Trophoblast cell (in vitro differentiated cells and primary cell): ENCODE results near the gene PRKCE.
A peak's percentile ranks its signal among the peaks of the same experiment; 100 is the strongest.

Source experiments
- DNase-seq, 2 donors: peaks; one replicate each; pipeline ENCODE4 v3.0.0-alpha.2; 2016
- H2AFZ ChIP-seq: 2 replicates; pipeline ENCODE4 v1.6.1; 2013; ENCODE audit warnings: low read length, moderate library complexity, mild to moderate bottlenecking; ENCODE audit not compliant: insufficient read depth, poor library complexity
- H2AK5ac ChIP-seq: 2 replicates; pipeline ENCODE4 v1.6.1; 2013; ENCODE audit warnings: mild to moderate bottlenecking, low read length
- H2BK120ac ChIP-seq: 2 replicates; pipeline ENCODE4 v1.6.1; 2013; ENCODE audit warnings: low read length, mild to moderate bottlenecking, moderate library complexity; ENCODE audit not compliant: insufficient read depth, poor library complexity
- H2BK12ac ChIP-seq: 2 replicates; pipeline ENCODE4 v1.6.1; 2013; ENCODE audit warnings: mild to moderate bottlenecking, low read length, moderate library complexity
- H2BK5ac ChIP-seq: 2 replicates; pipeline ENCODE4 v1.6.1; 2013; ENCODE audit warnings: low read length, low read depth, moderate library complexity, mild to moderate bottlenecking; ENCODE audit not compliant: poor library complexity
- H3K14ac ChIP-seq: 2 replicates; pipeline ENCODE4 v1.6.1; 2013; ENCODE audit warnings: mild to moderate bottlenecking, low read length
- H3K18ac ChIP-seq: 2 replicates; pipeline ENCODE4 v1.6.1; 2013; ENCODE audit warnings: mild to moderate bottlenecking, low read length
- H3K23ac ChIP-seq: 2 replicates; pipeline ENCODE4 v1.6.1; 2013; ENCODE audit warnings: low read length
- H3K27ac ChIP-seq: 2 replicates; pipeline ENCODE4 v1.5.1; 2013; ENCODE audit warnings: low read depth, mild to moderate bottlenecking, inconsistent platforms, low read length, moderate library complexity
- H3K27me3 ChIP-seq: 2 replicates; pipeline ENCODE4 v1.6.1; 2013; ENCODE audit warnings: inconsistent platforms, mild to moderate bottlenecking, low read length, moderate library complexity; ENCODE audit not compliant: insufficient read depth
- H3K36me3 ChIP-seq, 2 experiments: 1 replicate in 1 of 2; 2 replicates in 1 of 2; pipeline ENCODE4 v1.6.1; 2013; ENCODE audit warnings: low read length in 2 of 2, mild to moderate bottlenecking in 2 of 2, moderate library complexity in 1 of 2; ENCODE audit not compliant: insufficient read depth in 2 of 2, control insufficient read depth in 1 of 2
- H3K4ac ChIP-seq: 2 replicates; pipeline ENCODE4 v1.6.1; 2013; ENCODE audit warnings: low read depth, mild to moderate bottlenecking, low read length, moderate library complexity
- H3K4me1 ChIP-seq, 2 experiments: 1 replicate in 1 of 2; 2 replicates in 1 of 2; pipeline ENCODE4 v1.6.1; 2013; ENCODE audit warnings: low read length in 2 of 2, mild to moderate bottlenecking in 2 of 2, moderate library complexity in 1 of 2; ENCODE audit not compliant: insufficient read depth in 2 of 2, control insufficient read depth in 1 of 2
- H3K4me2 ChIP-seq: 2 replicates; pipeline ENCODE4 v1.6.1; 2013; ENCODE audit warnings: inconsistent platforms, mild to moderate bottlenecking, low read length, moderate library complexity
- H3K4me3 ChIP-seq: 2 replicates; pipeline ENCODE4 v1.5.1; 2013; ENCODE audit warnings: mild to moderate bottlenecking, low read depth, low read length, inconsistent platforms
- H3K79me1 ChIP-seq: one replicate; pipeline ENCODE4 v1.6.1; 2013; ENCODE audit warnings: low read length
- H3K79me2 ChIP-seq: 2 replicates; pipeline ENCODE4 v1.6.1; 2013; ENCODE audit warnings: low read length, mild to moderate bottlenecking; ENCODE audit not compliant: control insufficient read depth, insufficient read depth, poor library complexity
- H3K9ac ChIP-seq: 2 replicates; pipeline ENCODE4 v1.6.1; 2013; ENCODE audit warnings: mild to moderate bottlenecking, low read length
- H3K9me3 ChIP-seq: 2 replicates; pipeline ENCODE4 v1.6.1; 2013; ENCODE audit warnings: low read depth, mild to moderate bottlenecking, control low read depth, inconsistent platforms, low read length; ENCODE audit not compliant: insufficient read depth
- H4K12ac ChIP-seq: 2 replicates; pipeline ENCODE4 v1.6.1; 2013; ENCODE audit warnings: low read depth, mild to moderate bottlenecking, low read length, moderate library complexity
- H4K8ac ChIP-seq: 2 replicates; pipeline ENCODE4 v1.6.1; 2013; ENCODE audit warnings: low read depth, mild to moderate bottlenecking, low read length, moderate library complexity
- H4K91ac ChIP-seq: one replicate; pipeline ENCODE4 v1.6.1; 2013; ENCODE audit warnings: low read depth, mild to moderate bottlenecking, low read length, moderate library complexity
- WGBS: extraction: QIAGEN DNeasy Blood & Tissue Kit; methylation state at CpG from one replicate; pipeline ENCODE4 v1.1.7; 2013; ENCODE audit warnings: missing lambda C conversion rate; ENCODE audit not compliant: insufficient read length, insufficient coverage; ENCODE audit errors: extremely low coverage; 5-methylcytosine and 5-hydroxymethylcytosine counted together

PRKCE gene

GRCh38 chr2:45990131-45990530 lies 338.7 kb downstream of the PRKCE start:
- Histone ChIP-seq H2BK12ac (no peak overlapping the region), H3K9me3 (no peaks in the 10 kb centered on the region), H4K8ac (no peak overlapping the region), H3K4ac (no peak overlapping the region), H3K18ac (no peak overlapping the region), H3K79me2 (no peaks in the 10 kb centered on the region), H3K36me3 (no peaks in the 10 kb centered on the region), H3K79me1 (no peaks in the 10 kb centered on the region), H3K4me1 (peaks cover 0 to 3% of the 10 kb centered on the region in 2 experiments), H4K12ac (no peak overlapping the region), H2BK5ac (no peak overlapping the region), H3K4me3 (no peak overlapping the region), H2AK5ac (no peak overlapping the region), H3K14ac (no peak overlapping the region), H3K27ac (no peak overlapping the region), H3K9ac (no peak overlapping the region), H4K91ac (no peak overlapping the region), H3K23ac (no peak overlapping the region), H3K27me3 (no peaks in the 10 kb centered on the region), H3K4me2 (no peak overlapping the region), H2BK120ac (no peak overlapping the region), H2AFZ (no peak overlapping the region)
- no peak for DNase-seq
- WGBS: no CpG with 5 or more reads among the region's 6 CpGs

GRCh38 chr2:45992021-45992740 lies 340.7 kb downstream of the PRKCE start:
- Histone ChIP-seq H3K4me2 (no peak overlapping the region), H3K18ac (no peak overlapping the region), H3K4me3 (no peak overlapping the region), H3K27ac (no peak overlapping the region), H2BK120ac (no peak overlapping the region), H3K23ac (no peak overlapping the region), H4K12ac (no peak overlapping the region), H2AK5ac (no peak overlapping the region), H4K91ac (no peak overlapping the region), H3K79me2 (no peaks in the 10 kb centered on the region), H3K14ac (no peak overlapping the region), H3K36me3 (no peaks in the 10 kb centered on the region), H4K8ac (no peak overlapping the region), H2AFZ (no peak overlapping the region), H3K4me1 (peaks cover 0 to 3% of the 10 kb centered on the region in 2 experiments), H3K79me1 (no peaks in the 10 kb centered on the region), H3K27me3 (no peaks in the 10 kb centered on the region), H3K9me3 (no peaks in the 10 kb centered on the region), H2BK12ac (no peak overlapping the region), H3K4ac (no peak overlapping the region), H3K9ac (no peak overlapping the region), H2BK5ac (no peak overlapping the region)
- WGBS: no CpG with 5 or more reads among the region's 11 CpGs
- DNase-seq: no peak

- Histone ChIP-seq H3K14ac (no peak overlapping the region), H2BK5ac (no peak overlapping the region), H3K27me3 (no peaks in the 10 kb centered on the region), H3K9ac (no peak overlapping the region), H3K9me3 (no peaks in the 10 kb centered on the region), H4K91ac (no peak overlapping the region), H3K4ac (no peak overlapping the region), H3K27ac (no peak overlapping the region), H3K79me2 (no peaks in the 10 kb centered on the region), H3K36me3 (no peaks in the 10 kb centered on the region), H3K4me3 (no peak overlapping the region), H3K23ac (no peak overlapping the region), H2AFZ (no peak overlapping the region), H2BK120ac (peak overlapping the region; percentile 33), H4K8ac (no peak overlapping the region), H2BK12ac (no peak overlapping the region), H3K4me1 (peaks cover 0 to 3% of the 10 kb centered on the region in 2 experiments), H3K79me1 (no peaks in the 10 kb centered on the region), H3K18ac (no peak overlapping the region), H2AK5ac (no peak overlapping the region), H4K12ac (no peak overlapping the region), H3K4me2 (no peak overlapping the region)
- WGBS: no CpG with 5 or more reads among the region's 7 CpGs
- DNase-seq: no peak
Observed at GRCh38 chr2:45992741-45993475, 341.4 kb downstream of the PRKCE start.

- H3K4me3 ChIP-seq: no peak overlapping the region
- H3K18ac ChIP-seq: no peak overlapping the region
- no peaks in the 10 kb centered on the region for H3K79me2 ChIP-seq
- WGBS: no CpG with 5 or more reads among the region's 6 CpGs
- DNase-seq: peak; percentile 50 to 90
- H4K12ac ChIP-seq: no peak overlapping the region
- H3K23ac ChIP-seq: no peak overlapping the region
- H2AK5ac ChIP-seq: no peak overlapping the region
- H3K27ac ChIP-seq: no peak overlapping the region
- H3K4me1 ChIP-seq: peaks cover 0 to 3% of the 10 kb centered on the region in 2 experiments
- H3K4ac ChIP-seq: no peak overlapping the region
- H3K36me3 ChIP-seq: no peaks in the 10 kb centered on the region
- H2BK120ac ChIP-seq: no peak overlapping the region
- H2AFZ ChIP-seq: no peak overlapping the region
- H3K14ac ChIP-seq: no peak overlapping the region
- H2BK5ac ChIP-seq: no peak overlapping the region
- no peak overlapping the region for H3K9ac ChIP-seq
- H2BK12ac ChIP-seq: peak overlapping the region; percentile 51
- no peaks in the 10 kb centered on the region for H3K27me3 ChIP-seq
- no peak overlapping the region for H4K91ac ChIP-seq
- no peaks in the 10 kb centered on the region for H3K9me3 ChIP-seq
- no peak overlapping the region for H4K8ac ChIP-seq
- H3K4me2 ChIP-seq: no peak overlapping the region
- no peaks in the 10 kb centered on the region for H3K79me1 ChIP-seq
Observed at GRCh38 chr2:45993476-45993991, 342.1 kb downstream of the PRKCE start.
